Astrocyte of the cerebellum (primary cell): ENCODE results near the gene KDM4B.

ENCODE experiments used
- DNase-seq: peaks from one replicate; pipeline ENCODE4 v3.0.0-alpha.2; 2011; ENCODE audit warnings: low read depth
- H3K4me3 ChIP-seq: 2 replicates; pipeline ENCODE4 v1.5.1; 2011; ENCODE audit warnings: mild to moderate bottlenecking, low read depth, low read length, moderate library complexity
- CTCF ChIP-seq: IDR thresholded peaks from 2 replicates; pipeline ENCODE4 v1.5.1; 2012; ENCODE audit warnings: low read length, low read depth, moderate library complexity, mild to moderate bottlenecking; ENCODE audit errors: missing control alignments
- in situ Hi-C: cut with HindIII; loops from 2 replicates; pipeline ENCODE4 v1.10.0; 2017; ENCODE audit warnings: low sequenced_read_pairs

Gene KDM4B

GRCh38 chr19:5041168-5041912 lies 72.4 kb downstream of the KDM4B start:
- no peak for TF ChIP-seq CTCF
- in situ Hi-C loops: no loop called here
- H3K4me3 ChIP-seq: no peak overlapping the region
- DNase-seq: no peak

- DNase-seq: no peak
- no peak for TF ChIP-seq CTCF
- H3K4me3 ChIP-seq: no peak overlapping the region
- in situ Hi-C loops: no loop called here
Measured at GRCh38 chr19:5041913-5042187, 72.9 kb downstream of the KDM4B start.

- in situ Hi-C loops: no loop called here
- no peak for TF ChIP-seq CTCF
- H3K4me3 ChIP-seq: no peak overlapping the region
- no peak for DNase-seq
Measured at GRCh38 chr19:5042556-5042955, 73.6 kb downstream of the KDM4B start.

GRCh38 chr19:5045029-5045428 lies 76.1 kb downstream of the KDM4B start:
- in situ Hi-C loops: no loop called here

GRCh38 chr19:5045956-5046338 lies 77.0 kb downstream of the KDM4B start:
- no peak for TF ChIP-seq CTCF
- H3K4me3 ChIP-seq: no peak overlapping the region
- in situ Hi-C loops: no loop called here
- no peak for DNase-seq

More at GRCh38 chr19:5045029-5045428, 76.1 kb downstream of the KDM4B start:
- H3K4me3 ChIP-seq: no peak overlapping the region
- no peak for TF ChIP-seq CTCF
- no peak for DNase-seq

- TF ChIP-seq CTCF: no peak
- in situ Hi-C loops: no loop called here
- DNase-seq: no peak
Measured at GRCh38 chr19:5046339-5047039, 77.6 kb downstream of the KDM4B start.

More at GRCh38 chr19:5046339-5047039, 77.6 kb downstream of the KDM4B start:
- no peak overlapping the region for H3K4me3 ChIP-seq
